SK-N-SH treated with all-trans-retinoic acid at 6 μM for 48 hours (cell line): Measurements from ENCODE around the gene PSTK.

Source experiments
- ARNTL ChIP-seq: fragments of 450-650 bp; formaldehyde crosslinking; IDR thresholded peaks from 2 replicates; pipeline ENCODE4 v1.5.0; 2020; ENCODE audit warnings: low read depth, mild to moderate bottlenecking, moderate library complexity, borderline replicate concordance
- BACH2 ChIP-seq: fragments of 250-450 bp; sonication (Bioruptor Pico); IDR thresholded peaks from 2 replicates; pipeline ENCODE4 v1.9.0; 2021; ENCODE audit warnings: mild to moderate bottlenecking, borderline replicate concordance
- CSRNP3 ChIP-seq: fragments of 250-450 bp; sonication (Bioruptor Pico); IDR thresholded peaks from 2 replicates; pipeline ENCODE4 v1.5.1; 2021; ENCODE audit warnings: mild to moderate bottlenecking, moderate library complexity
- ESRRG ChIP-seq: fragments of 250-450 bp; sonication (Bioruptor Pico); IDR thresholded peaks from 2 replicates; pipeline ENCODE4 v1.6.1; 2021; ENCODE audit warnings: mild to moderate bottlenecking
- OSR1 ChIP-seq: fragments of 250-450 bp; sonication (Bioruptor Pico); IDR thresholded peaks from 2 replicates; pipeline ENCODE4 v1.8.0; 2022; ENCODE audit warnings: moderate library complexity, mild to moderate bottlenecking, inconsistent platforms
- PATZ1 ChIP-seq: fragments of 250-450 bp; sonication (Bioruptor Pico); IDR thresholded peaks from 2 replicates; pipeline ENCODE4 v1.8.0; 2020; ENCODE audit warnings: mild to moderate bottlenecking, moderate library complexity, borderline replicate concordance
- POU6F1 ChIP-seq: fragments of 250-450 bp; sonication (Bioruptor Pico); IDR thresholded peaks from 2 replicates; pipeline ENCODE4 v1.8.0; 2021; ENCODE audit warnings: low read depth, mild to moderate bottlenecking, moderate library complexity, borderline replicate concordance
- PPARA ChIP-seq: fragments of 250-450 bp; sonication (Bioruptor Pico); IDR thresholded peaks from 2 replicates; pipeline ENCODE4 v1.5.0; 2020; ENCODE audit warnings: mild to moderate bottlenecking, borderline replicate concordance
- RARB ChIP-seq: fragments of 250-450 bp; sonication (Bioruptor Pico); IDR thresholded peaks from 2 replicates; pipeline ENCODE4 v1.8.0; 2021; ENCODE audit warnings: mild to moderate bottlenecking, moderate library complexity
- SNAI2 ChIP-seq: fragments of 250-450 bp; sonication (Bioruptor Pico); IDR thresholded peaks from 2 replicates; pipeline ENCODE4 v1.5.0; 2020; ENCODE audit warnings: mild to moderate bottlenecking, moderate library complexity
- ZFP3 ChIP-seq: fragments of 250-450 bp; sonication (Bioruptor Pico); IDR thresholded peaks from 2 replicates; pipeline ENCODE4 v1.5.0; 2020; ENCODE audit warnings: mild to moderate bottlenecking, moderate library complexity
- ZNF565 ChIP-seq: fragments of 450-650 bp; formaldehyde crosslinking; conservative IDR thresholded peaks from 2 replicates; pipeline ENCODE4 v1.5.0; 2020; ENCODE audit warnings: low read depth, mild to moderate bottlenecking, moderate library complexity
- ZNF70 ChIP-seq: fragments of 450-650 bp; formaldehyde crosslinking; IDR thresholded peaks from 2 replicates; pipeline ENCODE4 v1.5.0; 2020; ENCODE audit warnings: mild to moderate bottlenecking, moderate library complexity

GRCh38 chr10:122997864-122998263 is 17.7 kb downstream of the PSTK start:
- TF ChIP-seq RARB (CRISPR knock-in tag) (no peak), CSRNP3 (CRISPR knock-in tag) (no peak), BACH2 (CRISPR knock-in tag) (no peak), ARNTL (no peak), SNAI2 (CRISPR knock-in tag) (no peak), PATZ1 (CRISPR knock-in tag) (no peak), PPARA (no peak), POU6F1 (CRISPR knock-in tag) (no peak), ZNF70 (CRISPR knock-in tag) (no peak), ZFP3 (CRISPR knock-in tag) (no peak), OSR1 (no peak), ZNF565 (no peak), ESRRG (CRISPR knock-in tag) (no peak)
